ENCODE data around the gene CASR. TPM values are rescaled to one million over a fixed set of nuclear protein-coding genes. Genes with fewer than 3 reads are reported as not detected.

Gene CASR
- total RNA-seq, 2 donors from 2014 or later, result 1.2 TPM; not detected in 1

GRCh38 chr3:122322095-122323075 lies 138.9 kb downstream of the CASR start:
- peak overlapping the region; percentile 28 to 54 for H3K27ac ChIP-seq
- intact Hi-C loops (cut with DNase I), result no loop called here
- no peak for DNase-seq (ENCODE audit: low spot score)
- WGBS, result 72% methylated on average over 5 of the region's 5 CpGs
- TF ChIP-seq POLR2AphosphoS5 (IDR thresholded peaks at IDR 0.05) (no peak), POLR2A (IDR thresholded peaks at IDR 0.05) (no peak), CTCF (IDR thresholded peaks at IDR 0.05) (no peak)
- no peaks in the 10 kb centered on the region for H3K36me3 ChIP-seq
- no peaks in the 10 kb centered on the region for H3K9me3 ChIP-seq
- H3K4me3 ChIP-seq, result no peak overlapping the region
- H3K4me1 ChIP-seq (replicated peaks), result no peaks in the 10 kb centered on the region
- no peaks in the 10 kb centered on the region for H3K27me3 ChIP-seq (replicated peaks; ENCODE audit: insufficient read depth)

DNA sequence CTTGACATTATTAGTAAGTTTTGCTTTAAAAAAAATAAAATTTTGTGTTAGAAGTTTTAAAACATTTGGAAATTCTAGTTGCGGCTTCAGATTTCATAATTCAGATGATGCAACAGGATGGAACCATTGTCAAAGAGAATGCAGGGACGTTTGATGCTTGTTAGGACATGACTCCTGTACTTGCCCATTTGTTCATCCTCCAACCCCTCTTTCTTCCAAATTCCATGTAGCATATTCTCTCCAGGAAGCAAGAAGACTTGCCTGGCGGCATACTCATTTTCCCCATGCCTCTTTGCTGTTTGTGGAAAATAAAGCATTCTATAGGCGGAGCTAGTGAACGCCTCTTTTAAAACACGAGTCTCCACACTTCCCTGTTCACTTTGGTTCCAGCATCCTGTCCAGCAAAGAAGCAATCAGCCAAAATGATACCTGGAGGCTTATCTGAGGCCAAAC lies 141.4 kb downstream of the CASR start, which contains the start of gene CSTA:
CSTA (plus strand) TSS at position 378 of the 453 bp plus-strand sequence; CDS start at position 423, 45 bp downstream.
- intact Hi-C loops (cut with DNase I), result no loop called here
- H3K36me3 ChIP-seq, result no peaks in the 10 kb centered on the region
- DNase-seq (ENCODE audit: low spot score), result peak; percentile 62
- no peak within 1 kb of the TSS for H3K4me3 ChIP-seq
- H3K27ac ChIP-seq, result no peak within 1 kb of the TSS
- WGBS, result 22% methylated on average over 6 of the region's 6 CpGs
- TF ChIP-seq POLR2AphosphoS5 (IDR thresholded peaks at IDR 0.05) (peak; percentile 82), POLR2A (IDR thresholded peaks at IDR 0.05) (no peak)
- no peaks in the 10 kb centered on the region for H3K4me1 ChIP-seq (replicated peaks)
- no peaks in the 10 kb centered on the region for H3K9me3 ChIP-seq
- no peaks in the 10 kb centered on the region for H3K27me3 ChIP-seq (replicated peaks; ENCODE audit: insufficient read depth)

GRCh38 chr3:122325769-122326168 lies 142.3 kb downstream of the CASR start:
- no peaks in the 10 kb centered on the region for H3K9me3 ChIP-seq
- no peak overlapping the region for H3K4me3 ChIP-seq
- H3K27ac ChIP-seq, result no peak overlapping the region
- TF ChIP-seq POLR2AphosphoS5 (IDR thresholded peaks at IDR 0.05) (no peak), CTCF (IDR thresholded peaks at IDR 0.05) (no peak), POLR2A (IDR thresholded peaks at IDR 0.05) (no peak)
- no peaks in the 10 kb centered on the region for H3K36me3 ChIP-seq
- intact Hi-C loops (cut with DNase I), result no loop called here
- no peaks in the 10 kb centered on the region for H3K27me3 ChIP-seq (replicated peaks; ENCODE audit: insufficient read depth)
- H3K4me1 ChIP-seq (replicated peaks), result no peaks in the 10 kb centered on the region
- 91% methylated on average over 3 of the region's 3 CpGs for WGBS
- DNase-seq (ENCODE audit: low spot score), result no peak

- intact Hi-C loops (cut with DNase I), result no loop called here
- WGBS, result 61% methylated on average over 4 of the region's 4 CpGs
These were observed 148.4 kb downstream of the CASR start for GRCh38 chr3:122331886-122332285.

More at GRCh38 chr3:122331886-122332285, 148.4 kb downstream of the CASR start:
- no peak for DNase-seq (ENCODE audit: low spot score)
- Histone ChIP-seq H3K27ac (no peak overlapping the region), H3K36me3 (no peaks in the 10 kb centered on the region), H3K9me3 (no peaks in the 10 kb centered on the region), H3K4me3 (no peak overlapping the region), H3K27me3 (replicated peaks; ENCODE audit: insufficient read depth) (no peaks in the 10 kb centered on the region), H3K4me1 (replicated peaks) (no peaks in the 10 kb centered on the region)
- TF ChIP-seq POLR2A (IDR thresholded peaks at IDR 0.05) (no peak), CTCF (IDR thresholded peaks at IDR 0.05) (no peak), POLR2AphosphoS5 (IDR thresholded peaks at IDR 0.05) (no peak)
